OCI-LY3 (cell line): Measurements from ENCODE around the gene NAPEPLD.
A peak's percentile ranks its signal among the peaks of the same experiment; 100 is the strongest.

Source experiments
- H2AFZ ChIP-seq: fragments of 200-600, 300-600 bp; shearing (Covaris generic); 2 replicates; pipeline ENCODE4 v1.6.0; 2014; ENCODE audit warnings: antibody characterized with exemption, low read depth, low read length
- H3K27ac ChIP-seq: fragments of 200-600, 300-600 bp; sonication (generic); 2 replicates; pipeline ENCODE4 v1.5.1; 2014; ENCODE audit warnings: mild to moderate bottlenecking, low read length, moderate library complexity, mixed read lengths
- H3K27me3 ChIP-seq: fragments of 200-600, 300-600 bp; sonication (generic); 2 replicates; pipeline ENCODE4 v1.6.1; 2014; ENCODE audit warnings: low read depth, low read length, mixed read lengths
- H3K36me3 ChIP-seq: fragments of 200-600, 300-600 bp; sonication (generic); replicated peaks from 2 replicates; pipeline ENCODE3; 2014; ENCODE audit warnings: low read depth, low read length, mixed read lengths
- H3K4me1 ChIP-seq: fragments of 300-600, 200-600 bp; sonication (generic); 2 replicates; pipeline ENCODE4 v1.6.1; 2014; ENCODE audit warnings: low read length, mixed read lengths
- H3K4me2 ChIP-seq: fragments of 200-600, 300-600 bp; sonication (generic); 2 replicates; pipeline ENCODE4 v1.6.1; 2014; ENCODE audit warnings: low read length, mixed read lengths
- H3K4me3 ChIP-seq: fragments of 300-600, 200-600 bp; sonication (generic); 2 replicates; pipeline ENCODE4 v1.5.1; 2014; ENCODE audit warnings: antibody characterized with exemption, mild to moderate bottlenecking, low read length, moderate library complexity
- H3K79me2 ChIP-seq: fragments of 300-600, 200-600 bp; shearing (Covaris generic); 2 replicates; pipeline ENCODE4 v1.6.1; 2014; ENCODE audit warnings: mild to moderate bottlenecking, low read length, mixed read lengths
- H3K9ac ChIP-seq: fragments of 300-600, 200-600 bp; shearing (Covaris generic); 2 replicates; pipeline ENCODE4 v1.6.0; 2014; ENCODE audit warnings: mild to moderate bottlenecking, low read length, moderate library complexity
- H3K9me3 ChIP-seq: fragments of 200-600, 300-600 bp; shearing (Covaris generic); 2 replicates; pipeline ENCODE4 v1.6.1; 2014; ENCODE audit warnings: low read length, mixed read lengths; ENCODE audit not compliant: insufficient read depth
- H4K20me1 ChIP-seq: fragments of 200-600, 300-600 bp; sonication (generic); 2 replicates; pipeline ENCODE4 v1.6.1; 2016; ENCODE audit warnings: low read length, mixed read lengths; ENCODE audit not compliant: insufficient read depth
- EZH2phosphoT487 ChIP-seq: fragments of 200-600 bp; shearing (Covaris generic); IDR thresholded peaks from 2 replicates; pipeline ENCODE4 v1.6.1; 2018; ENCODE audit warnings: antibody characterized with exemption, mixed run types, low read depth
- TF ChIP-seq, protein P1 (sequence below): fragments of 200-600, 300-600 bp; sonication (generic); IDR thresholded peaks from 2 replicates; pipeline ENCODE4 v1.5.1; 2014; ENCODE audit warnings: antibody characterized with exemption, low read length, low read depth

Gene NAPEPLD

DNA sequence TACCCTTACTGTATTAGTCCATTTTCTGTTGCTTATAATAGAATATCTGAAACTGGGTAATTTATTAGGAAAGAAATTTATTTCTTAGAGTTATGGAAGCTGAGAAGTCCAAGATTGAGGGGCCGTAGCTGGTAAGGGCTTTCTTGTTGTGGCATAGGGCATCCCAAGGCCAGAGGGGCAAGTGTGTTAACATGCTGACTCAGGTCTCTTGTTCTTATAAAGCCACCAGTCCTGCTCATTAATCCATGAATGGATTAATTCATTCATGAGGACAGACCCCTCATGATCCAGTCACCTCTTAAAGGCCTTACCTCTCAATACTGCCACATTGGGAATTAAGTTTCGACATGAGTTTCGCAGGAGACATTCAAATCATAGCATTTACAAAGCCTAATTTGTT lies 71.6 kb downstream of the NAPEPLD start:
- no peak overlapping the region for H3K4me2 ChIP-seq
- H3K9me3 ChIP-seq: no peaks in the 10 kb centered on the region
- peaks cover 11% of the 10 kb centered on the region for H3K4me1 ChIP-seq
- no peak overlapping the region for H2AFZ ChIP-seq
- no peaks in the 10 kb centered on the region for H3K27me3 ChIP-seq
- peaks cover 9% of the 10 kb centered on the region for H3K36me3 ChIP-seq
- H3K9ac ChIP-seq: no peak overlapping the region
- H3K4me3 ChIP-seq: no peak overlapping the region
- H3K79me2 ChIP-seq: peaks cover 27% of the 10 kb centered on the region
- TF ChIP-seq, protein P1, sequence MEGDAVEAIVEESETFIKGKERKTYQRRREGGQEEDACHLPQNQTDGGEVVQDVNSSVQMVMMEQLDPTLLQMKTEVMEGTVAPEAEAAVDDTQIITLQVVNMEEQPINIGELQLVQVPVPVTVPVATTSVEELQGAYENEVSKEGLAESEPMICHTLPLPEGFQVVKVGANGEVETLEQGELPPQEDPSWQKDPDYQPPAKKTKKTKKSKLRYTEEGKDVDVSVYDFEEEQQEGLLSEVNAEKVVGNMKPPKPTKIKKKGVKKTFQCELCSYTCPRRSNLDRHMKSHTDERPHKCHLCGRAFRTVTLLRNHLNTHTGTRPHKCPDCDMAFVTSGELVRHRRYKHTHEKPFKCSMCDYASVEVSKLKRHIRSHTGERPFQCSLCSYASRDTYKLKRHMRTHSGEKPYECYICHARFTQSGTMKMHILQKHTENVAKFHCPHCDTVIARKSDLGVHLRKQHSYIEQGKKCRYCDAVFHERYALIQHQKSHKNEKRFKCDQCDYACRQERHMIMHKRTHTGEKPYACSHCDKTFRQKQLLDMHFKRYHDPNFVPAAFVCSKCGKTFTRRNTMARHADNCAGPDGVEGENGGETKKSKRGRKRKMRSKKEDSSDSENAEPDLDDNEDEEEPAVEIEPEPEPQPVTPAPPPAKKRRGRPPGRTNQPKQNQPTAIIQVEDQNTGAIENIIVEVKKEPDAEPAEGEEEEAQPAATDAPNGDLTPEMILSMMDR: no peak
- no peak for TF ChIP-seq EZH2phosphoT487
- no peak overlapping the region for H3K27ac ChIP-seq
- H4K20me1 ChIP-seq: no peaks in the 10 kb centered on the region

DNA sequence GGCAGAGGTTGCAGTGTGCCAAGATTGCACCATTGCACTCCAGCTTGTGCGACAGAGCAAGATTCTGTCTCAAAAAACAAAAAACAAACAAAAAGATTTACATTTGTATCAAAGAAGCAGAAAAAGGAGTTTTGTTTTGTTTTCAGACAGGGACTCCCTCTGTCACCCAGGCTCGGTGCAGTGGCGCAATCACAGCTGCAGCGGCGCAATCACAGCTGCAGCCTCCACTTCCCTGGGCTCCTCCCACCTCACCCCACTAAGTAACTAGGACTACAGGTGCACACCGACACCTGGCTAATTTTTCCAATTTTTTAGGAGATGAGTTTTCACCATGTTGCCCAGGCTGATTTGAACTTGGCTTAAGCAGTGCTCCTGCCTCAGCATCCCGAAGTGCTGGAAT lies 72.1 kb downstream of the NAPEPLD start:
- H2AFZ ChIP-seq: no peak overlapping the region
- no peak overlapping the region for H3K9ac ChIP-seq
- peaks cover 11% of the 10 kb centered on the region for H3K4me1 ChIP-seq
- H3K36me3 ChIP-seq: peaks cover 9% of the 10 kb centered on the region
- no peak overlapping the region for H3K27ac ChIP-seq
- no peak for TF ChIP-seq EZH2phosphoT487
- TF ChIP-seq, protein P1: no peak
- H3K27me3 ChIP-seq: no peaks in the 10 kb centered on the region
- no peak overlapping the region for H3K4me2 ChIP-seq
- H4K20me1 ChIP-seq: no peaks in the 10 kb centered on the region
- peaks cover 27% of the 10 kb centered on the region for H3K79me2 ChIP-seq
- no peaks in the 10 kb centered on the region for H3K9me3 ChIP-seq
- no peak overlapping the region for H3K4me3 ChIP-seq

DNA sequence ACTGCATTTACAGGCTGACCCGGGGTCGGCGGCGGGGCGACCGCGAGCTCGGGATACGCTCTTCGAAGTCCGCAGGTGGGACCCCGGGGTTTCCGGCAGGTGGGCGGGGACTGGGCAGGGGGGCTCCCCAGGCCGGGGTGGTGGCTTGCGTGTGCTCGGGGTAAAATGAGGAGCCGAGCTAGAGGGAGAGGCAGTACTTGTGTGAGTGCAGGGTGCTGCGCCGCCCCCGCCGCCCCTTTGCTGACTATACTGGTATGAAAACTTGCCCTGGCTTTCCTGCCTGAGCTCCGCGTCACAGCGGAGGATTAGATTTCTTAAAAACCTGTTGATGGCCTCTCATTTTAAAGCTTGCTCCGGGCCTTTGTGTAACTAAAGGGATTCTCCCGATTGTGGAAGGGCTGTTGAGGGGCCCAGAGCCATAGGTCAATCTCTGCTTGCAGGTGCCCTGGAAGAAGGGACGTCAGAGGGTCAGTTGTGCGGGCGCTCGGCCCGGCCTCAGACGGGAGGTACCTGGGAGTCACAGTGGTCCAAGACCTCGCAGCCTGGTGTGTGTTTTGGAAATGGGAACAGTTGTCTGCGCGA lies 73.5 kb downstream of the NAPEPLD start:
- peaks cover 9% of the 10 kb centered on the region for H3K36me3 ChIP-seq
- no peaks in the 10 kb centered on the region for H4K20me1 ChIP-seq
- no peaks in the 10 kb centered on the region for H3K27me3 ChIP-seq
- peak overlapping the region; percentile 73 for H2AFZ ChIP-seq
- H3K9ac ChIP-seq: peak overlapping the region; percentile 89
- TF ChIP-seq, protein P1: no peak
- no peak for TF ChIP-seq EZH2phosphoT487
- H3K27ac ChIP-seq: peak overlapping the region; percentile 61
- H3K79me2 ChIP-seq: peaks cover 27% of the 10 kb centered on the region
- H3K4me1 ChIP-seq: peaks cover 11% of the 10 kb centered on the region
- H3K9me3 ChIP-seq: no peaks in the 10 kb centered on the region
- peak overlapping the region; percentile 95 for H3K4me3 ChIP-seq
- H3K4me2 ChIP-seq: peak overlapping the region; percentile 82

DNA sequence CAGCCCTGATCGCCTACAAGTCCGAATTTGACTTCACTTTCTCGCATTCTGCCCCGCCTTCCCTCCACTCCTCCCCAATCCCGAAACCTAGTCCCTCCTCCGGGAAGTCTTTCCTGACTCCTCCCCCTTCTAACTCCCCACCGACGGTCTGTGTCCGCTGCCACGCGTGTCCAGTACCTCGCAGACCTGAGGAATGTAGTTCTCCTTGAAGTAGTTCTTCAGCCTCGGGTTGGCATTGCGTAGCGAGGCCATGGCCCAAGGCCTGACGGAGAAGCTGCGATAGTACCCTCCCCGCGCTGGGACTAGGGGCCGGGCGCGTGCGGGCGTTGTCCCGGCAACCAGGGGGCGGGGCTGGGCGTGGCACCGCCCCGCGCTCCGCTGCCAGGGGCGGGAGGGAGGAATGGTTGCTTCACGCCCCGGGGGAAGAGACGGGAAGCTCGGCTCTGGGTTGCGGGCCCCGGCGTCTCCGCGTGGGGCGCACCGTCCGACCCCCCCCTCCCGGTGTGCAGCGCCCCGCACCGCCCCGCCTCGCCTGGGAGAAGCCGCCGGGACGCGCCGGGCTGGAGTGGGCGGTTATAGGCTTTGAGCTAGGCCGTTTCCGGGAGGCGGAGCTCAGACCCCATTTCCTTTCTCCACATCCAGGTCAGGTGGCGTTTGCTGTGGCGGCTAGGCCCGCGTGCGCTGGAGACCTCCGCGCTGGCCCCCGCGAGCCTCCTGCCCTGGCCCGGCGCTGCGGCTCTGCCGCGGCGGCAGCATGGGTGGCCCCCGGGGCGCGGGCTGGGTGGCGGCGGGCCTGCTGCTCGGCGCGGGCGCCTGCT lies 74.2 kb downstream of the NAPEPLD start, which contains the start of the genes ARMC10 and FBXL13:
Gene ARMC10 (plus strand): TSS at position 622 of the 818 bp plus-strand sequence. CDS start 133 bp downstream, at position 755.
Gene FBXL13 (minus strand): TSS at position 278 of the 818 bp plus-strand sequence.
- no peak for TF ChIP-seq EZH2phosphoT487
- TF ChIP-seq, protein P1: no peak
- Histone ChIP-seq H3K79me2 (peaks cover 27% of the 10 kb centered on the region), H3K9ac (peak within 1 kb of the TSS; percentile 89), H2AFZ (peak within 1 kb of the TSS; percentile 91), H4K20me1 (no peaks in the 10 kb centered on the region), H3K36me3 (peaks cover 9% of the 10 kb centered on the region), H3K27ac (peak within 1 kb of the TSS; percentile 61), H3K4me2 (peak within 1 kb of the TSS; percentile 92), H3K27me3 (no peaks in the 10 kb centered on the region), H3K9me3 (no peaks in the 10 kb centered on the region), H3K4me3 (peak within 1 kb of the TSS; percentile 95), H3K4me1 (peaks cover 11% of the 10 kb centered on the region)
